Measurements from ENCODE around the gene PPIB. TPM values are rescaled to one million over a fixed set of nuclear protein-coding genes. Genes with fewer than 3 reads are reported as not detected.

Gene PPIB
- total RNA-seq, 1 experiment from 2014 or later: 453 TPM

GRCh38 chr15:64133623-64134344 is 29.0 kb downstream of the PPIB start:
- Histone ChIP-seq H3K27me3 (ENCODE audit: insufficient read depth, low read length) (no peaks in the 10 kb centered on the region), H3K36me3 (ENCODE audit: control insufficient read depth in 1 of 2, insufficient read depth in 2 of 2, low read length in 2 of 2) (peaks cover 49 to 61% of the 10 kb centered on the region in 2 experiments), H3K9me2 (ENCODE audit: insufficient read depth) (no peaks in the 10 kb centered on the region), H3K9ac (ENCODE audit: low read length) (no peak overlapping the region), H2AFZ (ENCODE audit: low read depth, low read length, poor library complexity, severe bottlenecking) (no peak overlapping the region), H4K20me1 (ENCODE audit: insufficient read depth) (no peaks in the 10 kb centered on the region), H3K4me2 (ENCODE audit: low read length) (no peak overlapping the region), H3K79me2 (ENCODE audit: insufficient read depth, low read length) (no peaks in the 10 kb centered on the region), H3K27ac (ENCODE audit: low read depth, low read length) (no peak overlapping the region), H3K4me1 (ENCODE audit: control insufficient read depth in 1 of 2, insufficient read depth in 2 of 2, low read length in 2 of 2) (no peaks in the 10 kb centered on the region), H3K4me3 (replicated peaks in 1 of 2; ENCODE audit: low read depth in 1 of 2, low read length in 2 of 2) (no peak overlapping the region), H3K9me3 (ENCODE audit: control insufficient read depth in 1 of 2, insufficient read depth in 1 of 2, low read depth in 1 of 2, low read length in 2 of 2) (no peaks in the 10 kb centered on the region)
- DNase-seq (ENCODE audit: low read depth, low spot score): no peak
- no peak for TF ChIP-seq MAX (IDR thresholded peaks at IDR 0.05)
- TF ChIP-seq REST (IDR thresholded peaks at IDR 0.05; ENCODE audit: low read depth): no peak
- no peak for TF ChIP-seq FOSL1 (IDR thresholded peaks at IDR 0.05; ENCODE audit: low read depth)
- TF ChIP-seq ZFX (IDR thresholded peaks at IDR 0.05): no peak
- no peak for TF ChIP-seq ATF3 (IDR thresholded peaks at IDR 0.05)
- ATAC-seq: no peak
- intact Hi-C loops (cut with micrococcal nuclease): no loop called here
- ChIA-PET CTCF (interaction anchor here (0.6 to 1.2 kb wide), 2 partner anchors 20 to 517 kb away, joined by 3 to 4 read pairs; no protein-coding TSS in a partner anchor), RAD21 (ENCODE audit: low non-redundant PET in 1 of 2, low total read pairs in 2 of 2, uncharacterized antibody in 2 of 2, unreplicated experiment in 2 of 2) (no interaction called here), POLR2A (no interaction called here)
- no TSS peak for BruUV-seq (replicated peaks)
